ENCODE measurements around the gene PNRC1. TPM values are rescaled to one million over a fixed set of nuclear protein-coding genes. Genes with fewer than 3 reads are reported as not detected.

PNRC1 gene
- total RNA-seq, 1 experiment from 2014 or later: 66.9 TPM

GRCh38 chr6:89050155-89050554 is 30.4 kb upstream of the PNRC1 start:
- no peak overlapping the region for H3K4me2 ChIP-seq
- H3K79me2 ChIP-seq (ENCODE audit: low read depth): no peaks in the 10 kb centered on the region
- no peaks in the 10 kb centered on the region for H4K20me1 ChIP-seq (ENCODE audit: insufficient read depth)
- no peak overlapping the region for H3K4me3 ChIP-seq
- no peaks in the 10 kb centered on the region for H3K27me3 ChIP-seq (ENCODE audit: insufficient read depth, low read depth)
- H3K9me3 ChIP-seq (ENCODE audit: insufficient read depth, low read depth): no peaks in the 10 kb centered on the region
- TF ChIP-seq CTCF (conservative IDR thresholded peaks at IDR 0.05) (no peak), EZH2 (IDR thresholded peaks at IDR 0.05; ENCODE audit: low read depth) (no peak)
- intact Hi-C loops (cut with micrococcal nuclease; ENCODE audit: unreplicated experiment): no loop called here
- no peaks in the 10 kb centered on the region for H3K4me1 ChIP-seq (replicated peaks; ENCODE audit: insufficient read depth)
- no peak for DNase-seq
- no peaks in the 10 kb centered on the region for H3F3A ChIP-seq (ENCODE audit: insufficient read depth, low read depth)
- BruUV-seq (replicated peaks): no TSS peak
- H3K36me3 ChIP-seq (ENCODE audit: low read depth): no peaks in the 10 kb centered on the region
- H2AFZ ChIP-seq: no peak overlapping the region
- CTCF ChIA-PET: no interaction called here
- no peaks in the 10 kb centered on the region for H3K9me2 ChIP-seq (ENCODE audit: insufficient read depth)
- H3K27ac ChIP-seq: no peak overlapping the region
- POLR2A ChIA-PET (ENCODE audit: unreplicated experiment): no interaction called here

- POLR2A ChIA-PET (ENCODE audit: unreplicated experiment): no interaction called here
- no peak overlapping the region for H3K27ac ChIP-seq
- H3K9me2 ChIP-seq (ENCODE audit: insufficient read depth): no peaks in the 10 kb centered on the region
- CTCF ChIA-PET: no interaction called here
- no peak for DNase-seq
- H4K20me1 ChIP-seq (ENCODE audit: insufficient read depth): no peaks in the 10 kb centered on the region
- no peaks in the 10 kb centered on the region for H3K4me1 ChIP-seq (replicated peaks; ENCODE audit: insufficient read depth)
- no peak overlapping the region for H3K4me2 ChIP-seq
- BruUV-seq (replicated peaks): no TSS peak
- H3K36me3 ChIP-seq (ENCODE audit: low read depth): no peaks in the 10 kb centered on the region
- no peaks in the 10 kb centered on the region for H3K27me3 ChIP-seq (ENCODE audit: insufficient read depth, low read depth)
- H3K9me3 ChIP-seq (ENCODE audit: insufficient read depth, low read depth): no peaks in the 10 kb centered on the region
- no peak overlapping the region for H3K4me3 ChIP-seq
- no peak overlapping the region for H2AFZ ChIP-seq
- no peaks in the 10 kb centered on the region for H3F3A ChIP-seq (ENCODE audit: insufficient read depth, low read depth)
- no peak for TF ChIP-seq CTCF (conservative IDR thresholded peaks at IDR 0.05)
- no peak for TF ChIP-seq EZH2 (IDR thresholded peaks at IDR 0.05; ENCODE audit: low read depth)
- intact Hi-C loops (cut with micrococcal nuclease; ENCODE audit: unreplicated experiment): no loop called here
- no peaks in the 10 kb centered on the region for H3K79me2 ChIP-seq (ENCODE audit: low read depth)
Measured at GRCh38 chr6:89050697-89051096, 29.9 kb upstream of the PNRC1 start.

GRCh38 chr6:89051676-89052075 is 28.9 kb upstream of the PNRC1 start:
- H3K36me3 ChIP-seq (ENCODE audit: low read depth): no peaks in the 10 kb centered on the region
- no peaks in the 10 kb centered on the region for H3F3A ChIP-seq (ENCODE audit: insufficient read depth, low read depth)
- no peaks in the 10 kb centered on the region for H3K79me2 ChIP-seq (ENCODE audit: low read depth)
- no peaks in the 10 kb centered on the region for H3K9me3 ChIP-seq (ENCODE audit: insufficient read depth, low read depth)
- no peaks in the 10 kb centered on the region for H4K20me1 ChIP-seq (ENCODE audit: insufficient read depth)
- TF ChIP-seq EZH2 (IDR thresholded peaks at IDR 0.05; ENCODE audit: low read depth): no peak
- TF ChIP-seq CTCF (conservative IDR thresholded peaks at IDR 0.05): no peak
- H3K4me1 ChIP-seq (replicated peaks; ENCODE audit: insufficient read depth): no peaks in the 10 kb centered on the region
- BruUV-seq (replicated peaks): no TSS peak
- intact Hi-C loops (cut with micrococcal nuclease; ENCODE audit: unreplicated experiment): no loop called here
- H3K4me3 ChIP-seq: no peak overlapping the region
- ChIA-PET CTCF (interaction anchor here (0.6 kb wide), 1 partner anchor 28 kb away, joined by 3 read pairs; no protein-coding TSS in a partner anchor), POLR2A (ENCODE audit: unreplicated experiment) (no interaction called here)
- no peak overlapping the region for H2AFZ ChIP-seq
- H3K27me3 ChIP-seq (ENCODE audit: insufficient read depth, low read depth): no peaks in the 10 kb centered on the region
- no peak overlapping the region for H3K27ac ChIP-seq
- H3K4me2 ChIP-seq: no peak overlapping the region
- no peaks in the 10 kb centered on the region for H3K9me2 ChIP-seq (ENCODE audit: insufficient read depth)
- no peak for DNase-seq

Data from PC-9 (cell line).